Measurements from ENCODE around the gene TNNC2.

TNNC2 gene

GRCh38 chr20:45848969-45849582, 22.0 kb upstream of the TNNC2 start:
- DNase-seq (ENCODE audit: low read depth), result no peak
- H3K4me3 ChIP-seq (ENCODE audit: low read length), result no peak overlapping the region
- no peak for TF ChIP-seq CTCF (IDR thresholded peaks at IDR 0.05; ENCODE audit: insufficient read depth, low read depth, low read length, missing control alignments)

GRCh38 chr20:45848421-45848820, 21.3 kb upstream of the TNNC2 start:
- no peak for DNase-seq (ENCODE audit: low read depth)
- TF ChIP-seq CTCF (IDR thresholded peaks at IDR 0.05; ENCODE audit: insufficient read depth, low read depth, low read length, missing control alignments), result no peak

DNA sequence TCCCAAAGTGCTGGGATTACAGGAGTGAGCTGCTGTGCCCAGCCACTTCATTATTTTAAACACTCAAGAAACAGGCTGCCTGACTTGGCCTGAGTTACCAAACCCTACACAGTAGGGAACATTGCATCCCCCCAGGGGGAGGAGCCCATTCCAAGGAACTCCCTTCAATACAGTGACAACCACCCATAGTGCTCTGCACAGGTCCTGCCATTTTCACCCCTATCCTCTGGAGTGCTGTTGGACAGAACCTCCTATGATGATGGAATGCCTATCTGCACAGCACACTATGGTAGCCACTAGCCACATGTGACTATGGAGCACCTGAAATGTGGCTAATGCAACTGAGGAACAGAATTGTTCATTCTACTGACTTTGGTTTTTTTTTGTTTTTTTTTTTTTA, 18.3 kb upstream of the TNNC2 start:
- no peak for DNase-seq (ENCODE audit: low read depth)
- no peak for TF ChIP-seq CTCF (IDR thresholded peaks at IDR 0.05; ENCODE audit: insufficient read depth, low read depth, low read length, missing control alignments)
- H3K4me3 ChIP-seq (ENCODE audit: low read length), result no peak overlapping the region

More at GRCh38 chr20:45848421-45848820, 21.3 kb upstream of the TNNC2 start:
- no peak overlapping the region for H3K4me3 ChIP-seq (ENCODE audit: low read length)

GRCh38 chr20:45843506-45843905, 16.4 kb upstream of the TNNC2 start:
- DNase-seq (ENCODE audit: low read depth), result no peak
- H3K4me3 ChIP-seq (ENCODE audit: low read length), result no peak overlapping the region
- TF ChIP-seq CTCF (IDR thresholded peaks at IDR 0.05; ENCODE audit: insufficient read depth, low read depth, low read length, missing control alignments), result no peak

- DNase-seq (ENCODE audit: low read depth), result no peak
- TF ChIP-seq CTCF (IDR thresholded peaks at IDR 0.05; ENCODE audit: insufficient read depth, low read depth, low read length, missing control alignments), result no peak
- H3K4me3 ChIP-seq (ENCODE audit: low read length), result no peak overlapping the region
Observed at GRCh38 chr20:45842169-45842812, 15.2 kb upstream of the TNNC2 start.

DNA sequence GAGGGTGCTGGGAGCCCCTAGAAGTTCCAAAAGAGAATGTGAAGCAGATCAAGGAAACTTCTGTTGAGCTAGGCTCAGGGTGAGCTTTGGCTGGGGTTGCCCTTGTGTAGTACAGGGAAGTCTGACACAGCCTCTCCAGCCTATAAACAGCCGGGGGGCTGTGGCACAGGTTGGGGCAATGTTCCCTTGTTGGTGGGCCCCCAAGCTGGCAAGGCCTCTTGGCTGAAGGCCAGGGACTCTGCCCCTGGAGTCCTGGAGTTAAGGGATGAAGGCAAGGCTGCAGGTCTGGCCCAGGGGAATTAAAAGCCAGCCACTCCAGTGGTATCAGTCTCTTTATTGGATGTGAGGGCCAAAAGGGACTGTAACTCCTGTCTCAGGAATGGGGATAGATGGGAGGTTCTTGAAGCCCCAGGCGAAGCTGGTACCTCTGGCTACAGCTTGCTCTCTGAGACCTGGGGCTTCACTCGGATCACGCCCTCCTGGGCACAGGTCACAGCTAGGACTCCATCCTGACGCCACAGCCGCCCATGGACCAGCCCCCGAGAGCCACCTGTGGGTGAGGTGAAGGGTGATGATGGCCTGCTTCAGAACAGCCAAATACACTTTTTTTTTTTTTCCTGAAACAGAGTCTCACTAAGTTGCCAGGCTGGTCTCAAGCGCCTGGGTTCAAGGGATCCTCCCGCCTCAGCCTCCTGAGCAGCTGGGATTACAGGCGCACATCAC, 14.5 kb upstream of the TNNC2 start:
- no peak for DNase-seq (ENCODE audit: low read depth)
- no peak for TF ChIP-seq CTCF (IDR thresholded peaks at IDR 0.05; ENCODE audit: insufficient read depth, low read depth, low read length, missing control alignments)
- no peak overlapping the region for H3K4me3 ChIP-seq (ENCODE audit: low read length)
